ENCODE measurements around the gene SLC25A40.
"Not testable (repeated sequence)": the region's sequence is repeated elsewhere in the genome, so short reads cannot be mapped to it uniquely, and the experiment has no call there.

The SLC25A40 gene

GRCh38 chr7:87876040-87876868 lies at the start of gene SLC25A40, which contains the start of gene DBF4:
TSS of gene SLC25A40 (minus strand) at chr7:87876360. CDS start at chr7:87858727, 17,633 bp downstream.
TSS of gene DBF4 (plus strand) at chr7:87876493. CDS start at chr7:87876733, 240 bp downstream.
- peak; percentile 94 to 96 for DNase-seq (ENCODE audit: low read depth in 2 of 2)

- not testable (repeated sequence) for DNase-seq (ENCODE audit: low read depth in 2 of 2)
These were observed 46.7 kb upstream of the SLC25A40 start for GRCh38 chr7:87922759-87923395.

- DNase-seq (ENCODE audit: low read depth in 2 of 2): no peak
These were observed 44.4 kb upstream of the SLC25A40 start for GRCh38 chr7:87920578-87920977.

GRCh38 chr7:87919875-87920274 lies 43.7 kb upstream of the SLC25A40 start:
- no peak for DNase-seq (ENCODE audit: low read depth in 2 of 2)

GRCh38 chr7:87918740-87919139 lies 42.6 kb upstream of the SLC25A40 start:
- DNase-seq (ENCODE audit: low read depth in 2 of 2): no peak

GRCh38 chr7:87912121-87912520 lies 36.0 kb upstream of the SLC25A40 start:
- no peak for DNase-seq (ENCODE audit: low read depth in 2 of 2)

- DNase-seq (ENCODE audit: low read depth in 2 of 2): not testable (repeated sequence)
These were observed 32.7 kb upstream of the SLC25A40 start for GRCh38 chr7:87908814-87909213.

- DNase-seq (ENCODE audit: low read depth in 2 of 2): not testable (repeated sequence)
These were observed 31.2 kb upstream of the SLC25A40 start for GRCh38 chr7:87907136-87907906.

GRCh38 chr7:87899255-87899654 lies 23.1 kb upstream of the SLC25A40 start:
- no peak for DNase-seq (ENCODE audit: low read depth in 2 of 2)

GRCh38 chr7:87895363-87895762 lies 19.2 kb upstream of the SLC25A40 start:
- no peak for DNase-seq (ENCODE audit: low read depth in 2 of 2)

- DNase-seq (ENCODE audit: low read depth in 2 of 2): no peak
These were observed 10.7 kb upstream of the SLC25A40 start for GRCh38 chr7:87886875-87887274.

GRCh38 chr7:87885018-87885417 lies 8.9 kb upstream of the SLC25A40 start:
- DNase-seq (ENCODE audit: low read depth in 2 of 2): no peak

GRCh38 chr7:87882151-87882937 lies 6.2 kb upstream of the SLC25A40 start:
- DNase-seq (ENCODE audit: low read depth in 2 of 2): no peak

GRCh38 chr7:87878208-87878735 lies 2.1 kb upstream of the SLC25A40 start:
- DNase-seq (ENCODE audit: low read depth in 2 of 2): no peak

- DNase-seq (ENCODE audit: low read depth in 2 of 2): no peak
These were observed 1.3 kb upstream of the SLC25A40 start for GRCh38 chr7:87877366-87878040.

- peak; percentile 11 to 26 for DNase-seq (ENCODE audit: low read depth in 2 of 2)
These were observed 692 bp upstream of the SLC25A40 start for GRCh38 chr7:87876869-87877234.

- peak in 1 of 2 donors; percentile 5 for DNase-seq (ENCODE audit: low read depth in 2 of 2)
These were observed 765 bp downstream of the SLC25A40 start for GRCh38 chr7:87875151-87876039.

GRCh38 chr7:87874066-87874465 lies 2.1 kb downstream of the SLC25A40 start:
- no peak for DNase-seq (ENCODE audit: low read depth in 2 of 2)

- DNase-seq (ENCODE audit: low read depth in 2 of 2): not testable (repeated sequence)
These were observed 2.8 kb downstream of the SLC25A40 start for GRCh38 chr7:87873328-87873727.

- DNase-seq (ENCODE audit: low read depth in 2 of 2): no peak
These were observed 3.8 kb downstream of the SLC25A40 start for GRCh38 chr7:87872346-87872745.

Data from stimulated activated CD8-positive, alpha-beta memory T cell treated with anti-CD3 and anti-CD28 coated beads, Interleukin-15, amount 100 ng/mL, for 48 hours (primary cell).